ENCODE data around the gene WRNIP1. TPM values are rescaled to one million over a fixed set of nuclear protein-coding genes. Genes with fewer than 3 reads are reported as not detected.

WRNIP1 gene
- total and polyA plus RNA-seq, 2 of the 4 experiments (the other 2 are of a cell fraction): 43.7 to 47.1 TPM

- Histone ChIP-seq H3K9ac (ENCODE audit: low read depth, low read length) (no peak overlapping the region), H2BK5ac (ENCODE audit: low read depth, low read length, poor library complexity, severe bottlenecking) (no peak overlapping the region), H3K4me3 (ENCODE audit: insufficient read depth, low read depth, low read length) (no peak overlapping the region), H2AK9ac (replicated peaks; ENCODE audit: low read depth, low read length, poor library complexity) (no peak overlapping the region), H3K27me3 (ENCODE audit: control insufficient read depth, insufficient read depth, low read length) (no peaks in the 10 kb centered on the region), H4K5ac (ENCODE audit: low read depth, low read length) (no peak overlapping the region), H4K8ac (ENCODE audit: low read depth in 2 of 2, low read length in 2 of 2) (no peak overlapping the region), H3K79me1 (ENCODE audit: low read depth in 1 of 2, low read length in 2 of 2) (no peaks in the 10 kb centered on the region; a peak in 1 of 4 replicates), H3K23ac (ENCODE audit: low read depth, low read length) (no peak overlapping the region), H3K4ac (ENCODE audit: low read depth, low read length) (no peak overlapping the region), H3K18ac (ENCODE audit: low read depth, low read length) (no peak overlapping the region), H2AFZ (replicated peaks; ENCODE audit: low read length, poor library complexity) (no peak overlapping the region), H2BK15ac (ENCODE audit: low read depth, low read length) (no peak overlapping the region), H3K4me1 (ENCODE audit: control insufficient read depth, insufficient read depth, low read length) (peaks cover 6% of the 10 kb centered on the region), H3K4me2 (ENCODE audit: low read depth, low read length) (no peak overlapping the region), H3K56ac (ENCODE audit: extremely low read depth, insufficient read depth, low read length) (no peak overlapping the region), H3K14ac (replicated peaks; ENCODE audit: low read depth, low read length) (no peak overlapping the region), H4K91ac (ENCODE audit: insufficient read depth, low read depth, low read length) (no peak overlapping the region), H4K20me1 (ENCODE audit: insufficient read depth, low read length) (no peaks in the 10 kb centered on the region; the same call in 1 of the 2 replicates), H3K36me3 (ENCODE audit: control insufficient read depth, insufficient read depth, low read length) (no peaks in the 10 kb centered on the region), H2BK120ac (ENCODE audit: low read depth, low read length) (no peak overlapping the region), H3K9me3 (ENCODE audit: control insufficient read depth, insufficient read depth, low read length) (no peaks in the 10 kb centered on the region), H3K9me1 (ENCODE audit: insufficient read depth, low read length) (no peaks in the 10 kb centered on the region; the same call in 1 of the 2 replicates), H3K27ac (ENCODE audit: insufficient read depth, low read length) (no peak overlapping the region), H2AK5ac (ENCODE audit: low read depth, low read length) (no peak overlapping the region; the same call in 1 of the 2 replicates), H2BK20ac (ENCODE audit: low read depth, low read length) (no peak overlapping the region)
- no peak for ATAC-seq (ENCODE audit: low read depth)
- TF ChIP-seq RCOR1 (IDR thresholded peaks at IDR 0.05; ENCODE audit: insufficient replicate concordance, low read length) (no peak), FOS (IDR thresholded peaks at IDR 0.05; ENCODE audit: low read depth, low read length) (no peak), SMC3 (IDR thresholded peaks at IDR 0.05; ENCODE audit: low read depth, low read length) (no peak), POLR2A (IDR thresholded peaks at IDR 0.05; ENCODE audit: low read depth, low read length) (no peak), USF2 (IDR thresholded peaks at IDR 0.05; ENCODE audit: low read depth, low read length) (no peak), CHD1 (IDR thresholded peaks at IDR 0.05; ENCODE audit: low read depth, low read length) (no peak), MXI1 (IDR thresholded peaks at IDR 0.05; ENCODE audit: borderline replicate concordance, low read depth, low read length) (no peak), MAZ (IDR thresholded peaks at IDR 0.05; ENCODE audit: borderline replicate concordance, low read depth, low read length) (no peak)
- in situ Hi-C loops (cut with MboI; ENCODE audit: low sequenced_read_pairs) (loop anchor here (10.0 kb wide), 1 partner anchor 1157 kb away; no protein-coding TSS in a partner anchor), dilution Hi-C loops (cut with HindIII; ENCODE audit: low sequenced_read_pairs, unreplicated experiment) (no loop called here), intact Hi-C loops (cut with micrococcal nuclease) (loop anchor here (2.0 kb wide), 1 partner anchor 1155 kb away; no protein-coding TSS in a partner anchor)
- POLR2A ChIA-PET (ENCODE audit: unreplicated experiment): no interaction called here
- CTCF ChIA-PET: interaction anchor here (4.3 kb wide), 1 partner anchor 13 kb away, joined by 29 read pairs; no protein-coding TSS in a partner anchor
- DNase-seq: no peak
- WGBS, 2 experiments (ENCODE audit: extremely low coverage in 2 of 2, insufficient read length in 1 of 2): no CpG with 5 or more reads among the region's 3 CpGs
- BruUV-seq (replicated peaks): no TSS peak
Observed at GRCh38 chr6:2751871-2752270, 13.3 kb upstream of the WRNIP1 start.

All from IMR-90 (cell line).